GM08714 (cell line): ENCODE measurements around the gene BBS9.
"Not testable (repeated sequence)": the region's sequence is repeated elsewhere in the genome, so short reads cannot be mapped to it uniquely, and the experiment has no call there.

Experiments
- H3K4me3 ChIP-seq: fragments of 200-500 bp; sonication (Bioruptor generic); 2 replicates; pipeline ENCODE4 v1.5.1; 2014; ENCODE audit warnings: mild to moderate bottlenecking, low read length, inconsistent platforms
- ZNF274 ChIP-seq: IDR thresholded peaks from 2 replicates; pipeline ENCODE4 v1.6.1; 2012; ENCODE audit warnings: mild to moderate bottlenecking, low read depth, low read length

Gene BBS9

GRCh38 chr7:33201821-33202220, 72.5 kb downstream of the BBS9 start:
- no peak overlapping the region for H3K4me3 ChIP-seq
- TF ChIP-seq ZNF274 = no peak

GRCh38 chr7:33210958-33211357, 81.6 kb downstream of the BBS9 start:
- TF ChIP-seq ZNF274 = no peak

GRCh38 chr7:33212144-33212543, 82.8 kb downstream of the BBS9 start:
- H3K4me3 ChIP-seq = no peak overlapping the region
- no peak for TF ChIP-seq ZNF274

More at GRCh38 chr7:33210958-33211357, 81.6 kb downstream of the BBS9 start:
- no peak overlapping the region for H3K4me3 ChIP-seq

- no peak for TF ChIP-seq ZNF274
- H3K4me3 ChIP-seq = no peak overlapping the region
These were observed 86.6 kb downstream of the BBS9 start for GRCh38 chr7:33215992-33216391.

- no peak overlapping the region for H3K4me3 ChIP-seq
- TF ChIP-seq ZNF274 = no peak
These were observed 88.2 kb downstream of the BBS9 start for GRCh38 chr7:33217595-33217994.

GRCh38 chr7:33218841-33219535, 89.6 kb downstream of the BBS9 start:
- not testable (repeated sequence) for H3K4me3 ChIP-seq

GRCh38 chr7:33220231-33220630, 90.9 kb downstream of the BBS9 start:
- no peak overlapping the region for H3K4me3 ChIP-seq
- no peak for TF ChIP-seq ZNF274

- no peak overlapping the region for H3K4me3 ChIP-seq
- no peak for TF ChIP-seq ZNF274
These were observed 92.0 kb downstream of the BBS9 start for GRCh38 chr7:33221390-33221789.

- H3K4me3 ChIP-seq = no peak overlapping the region
- TF ChIP-seq ZNF274 = no peak
These were observed 103.3 kb downstream of the BBS9 start for GRCh38 chr7:33232632-33233145.

GRCh38 chr7:33233659-33234058, 104.3 kb downstream of the BBS9 start:
- no peak for TF ChIP-seq ZNF274
- H3K4me3 ChIP-seq = no peak overlapping the region

- TF ChIP-seq ZNF274 = no peak
- H3K4me3 ChIP-seq = no peak overlapping the region
These were observed 107.7 kb downstream of the BBS9 start for GRCh38 chr7:33237036-33237435.

- no peak for TF ChIP-seq ZNF274
These were observed 114.0 kb downstream of the BBS9 start for GRCh38 chr7:33243319-33243881.

GRCh38 chr7:33248671-33249070, 119.3 kb downstream of the BBS9 start:
- H3K4me3 ChIP-seq = no peak overlapping the region

More at GRCh38 chr7:33243319-33243881, 114.0 kb downstream of the BBS9 start:
- no peak overlapping the region for H3K4me3 ChIP-seq

GRCh38 chr7:33250421-33250871, 121.1 kb downstream of the BBS9 start:
- no peak overlapping the region for H3K4me3 ChIP-seq
- TF ChIP-seq ZNF274 = no peak

More at GRCh38 chr7:33248671-33249070, 119.3 kb downstream of the BBS9 start:
- no peak for TF ChIP-seq ZNF274

GRCh38 chr7:33251301-33251700, 121.9 kb downstream of the BBS9 start:
- H3K4me3 ChIP-seq = no peak overlapping the region
- no peak for TF ChIP-seq ZNF274
